Measurements from ENCODE around the gene TEX13C. TPM values are rescaled to one million over a fixed set of nuclear protein-coding genes. Genes with fewer than 3 reads are reported as not detected.

Gene TEX13C
- total and polyA plus RNA-seq, 2 experiments from 2014 or later, result 0.07 TPM; not detected in 1

- TF ChIP-seq ZNF114 (CRISPR knock-in tag; IDR thresholded peaks at IDR 0.05), result no peak
These were observed 8.2 kb downstream of the TEX13C start (continued) for GRCh38 chrX:125327891-125328290.

- no peaks in the 10 kb centered on the region for H3F3A ChIP-seq (replicated peaks; ENCODE audit: low read depth)
- no peaks in the 10 kb centered on the region for H3K27me3 ChIP-seq (ENCODE audit: insufficient read depth)
- no peaks in the 10 kb centered on the region for H3K79me2 ChIP-seq (replicated peaks; ENCODE audit: insufficient read depth)
- Mint-ChIP-seq H3K36me3 (ENCODE audit: low read depth) (no peaks in the 10 kb centered on the region; the same call in 2 of the 3 replicates), H3K4me1 (no peaks in the 10 kb centered on the region), H3K9me3 (no peaks in the 10 kb centered on the region), H3K27me3 (ENCODE audit: insufficient read depth, low read depth, poor library complexity) (no peaks in the 10 kb centered on the region), H3K4me3 (no peak overlapping the region), H3K27ac (no peak overlapping the region)
- H3K4me2 ChIP-seq, result no peak overlapping the region
- no peak overlapping the region for H3K4me3 ChIP-seq
- no peak overlapping the region for H2AFZ ChIP-seq
- H3K36me3 ChIP-seq (ENCODE audit: insufficient read depth), result no peaks in the 10 kb centered on the region
- H3K27ac ChIP-seq (ENCODE audit: low read depth), result no peak overlapping the region
- no peaks in the 10 kb centered on the region for H3K9me2 ChIP-seq (ENCODE audit: insufficient read depth)
- ATAC-seq (no peak), DNase-seq (ENCODE audit: low spot score) (no peak)
- TF ChIP-seq EZH2 (IDR thresholded peaks at IDR 0.05; ENCODE audit: low read depth, unreplicated experiment) (no peak), CTCF (conservative IDR thresholded peaks at IDR 0.05; ENCODE audit: low read depth in 2 of 2) (no peak), JUNB (IDR thresholded peaks at IDR 0.05; ENCODE audit: unreplicated experiment) (no peak)
- 0 out of 2 replicates have a peak, but pooled peaks cover 5% of the 10 kb centered on the region for H3K4me1 ChIP-seq (ENCODE audit: insufficient read depth)
- no peaks in the 10 kb centered on the region for H4K20me1 ChIP-seq (replicated peaks; ENCODE audit: insufficient read depth)
These were observed 13.9 kb downstream of the TEX13C start for GRCh38 chrX:125333583-125333982.

GRCh38 chrX:125340490-125340889 lies 20.8 kb downstream of the TEX13C start:
- H3K4me2 ChIP-seq, result no peak overlapping the region
- Mint-ChIP-seq H3K4me1 (no peaks in the 10 kb centered on the region), H3K36me3 (ENCODE audit: low read depth) (peaks cover 4% of the 10 kb centered on the region; the same call in 2 of the 3 replicates), H3K27ac (no peak overlapping the region), H3K4me3 (no peak overlapping the region), H3K9me3 (peaks cover 9% of the 10 kb centered on the region; the same call in 2 of the 3 replicates), H3K27me3 (ENCODE audit: insufficient read depth, low read depth, poor library complexity) (no peaks in the 10 kb centered on the region)
- H3K4me1 ChIP-seq (ENCODE audit: insufficient read depth), result no peaks in the 10 kb centered on the region
- no peak overlapping the region for H2AFZ ChIP-seq
- H3K9me2 ChIP-seq (ENCODE audit: insufficient read depth), result no peaks in the 10 kb centered on the region
- no peak overlapping the region for H3K27ac ChIP-seq (ENCODE audit: low read depth)
- no peak for ATAC-seq
- no peaks in the 10 kb centered on the region for H3K79me2 ChIP-seq (replicated peaks; ENCODE audit: insufficient read depth)
- no peak overlapping the region for H3K4me3 ChIP-seq
- H3K27me3 ChIP-seq (ENCODE audit: insufficient read depth), result no peaks in the 10 kb centered on the region
- DNase-seq (ENCODE audit: low spot score), result no peak
- no peaks in the 10 kb centered on the region for H4K20me1 ChIP-seq (replicated peaks; ENCODE audit: insufficient read depth)
- H3F3A ChIP-seq (replicated peaks; ENCODE audit: low read depth), result no peaks in the 10 kb centered on the region
- no peaks in the 10 kb centered on the region for H3K36me3 ChIP-seq (ENCODE audit: insufficient read depth)
- TF ChIP-seq, protein P1, sequence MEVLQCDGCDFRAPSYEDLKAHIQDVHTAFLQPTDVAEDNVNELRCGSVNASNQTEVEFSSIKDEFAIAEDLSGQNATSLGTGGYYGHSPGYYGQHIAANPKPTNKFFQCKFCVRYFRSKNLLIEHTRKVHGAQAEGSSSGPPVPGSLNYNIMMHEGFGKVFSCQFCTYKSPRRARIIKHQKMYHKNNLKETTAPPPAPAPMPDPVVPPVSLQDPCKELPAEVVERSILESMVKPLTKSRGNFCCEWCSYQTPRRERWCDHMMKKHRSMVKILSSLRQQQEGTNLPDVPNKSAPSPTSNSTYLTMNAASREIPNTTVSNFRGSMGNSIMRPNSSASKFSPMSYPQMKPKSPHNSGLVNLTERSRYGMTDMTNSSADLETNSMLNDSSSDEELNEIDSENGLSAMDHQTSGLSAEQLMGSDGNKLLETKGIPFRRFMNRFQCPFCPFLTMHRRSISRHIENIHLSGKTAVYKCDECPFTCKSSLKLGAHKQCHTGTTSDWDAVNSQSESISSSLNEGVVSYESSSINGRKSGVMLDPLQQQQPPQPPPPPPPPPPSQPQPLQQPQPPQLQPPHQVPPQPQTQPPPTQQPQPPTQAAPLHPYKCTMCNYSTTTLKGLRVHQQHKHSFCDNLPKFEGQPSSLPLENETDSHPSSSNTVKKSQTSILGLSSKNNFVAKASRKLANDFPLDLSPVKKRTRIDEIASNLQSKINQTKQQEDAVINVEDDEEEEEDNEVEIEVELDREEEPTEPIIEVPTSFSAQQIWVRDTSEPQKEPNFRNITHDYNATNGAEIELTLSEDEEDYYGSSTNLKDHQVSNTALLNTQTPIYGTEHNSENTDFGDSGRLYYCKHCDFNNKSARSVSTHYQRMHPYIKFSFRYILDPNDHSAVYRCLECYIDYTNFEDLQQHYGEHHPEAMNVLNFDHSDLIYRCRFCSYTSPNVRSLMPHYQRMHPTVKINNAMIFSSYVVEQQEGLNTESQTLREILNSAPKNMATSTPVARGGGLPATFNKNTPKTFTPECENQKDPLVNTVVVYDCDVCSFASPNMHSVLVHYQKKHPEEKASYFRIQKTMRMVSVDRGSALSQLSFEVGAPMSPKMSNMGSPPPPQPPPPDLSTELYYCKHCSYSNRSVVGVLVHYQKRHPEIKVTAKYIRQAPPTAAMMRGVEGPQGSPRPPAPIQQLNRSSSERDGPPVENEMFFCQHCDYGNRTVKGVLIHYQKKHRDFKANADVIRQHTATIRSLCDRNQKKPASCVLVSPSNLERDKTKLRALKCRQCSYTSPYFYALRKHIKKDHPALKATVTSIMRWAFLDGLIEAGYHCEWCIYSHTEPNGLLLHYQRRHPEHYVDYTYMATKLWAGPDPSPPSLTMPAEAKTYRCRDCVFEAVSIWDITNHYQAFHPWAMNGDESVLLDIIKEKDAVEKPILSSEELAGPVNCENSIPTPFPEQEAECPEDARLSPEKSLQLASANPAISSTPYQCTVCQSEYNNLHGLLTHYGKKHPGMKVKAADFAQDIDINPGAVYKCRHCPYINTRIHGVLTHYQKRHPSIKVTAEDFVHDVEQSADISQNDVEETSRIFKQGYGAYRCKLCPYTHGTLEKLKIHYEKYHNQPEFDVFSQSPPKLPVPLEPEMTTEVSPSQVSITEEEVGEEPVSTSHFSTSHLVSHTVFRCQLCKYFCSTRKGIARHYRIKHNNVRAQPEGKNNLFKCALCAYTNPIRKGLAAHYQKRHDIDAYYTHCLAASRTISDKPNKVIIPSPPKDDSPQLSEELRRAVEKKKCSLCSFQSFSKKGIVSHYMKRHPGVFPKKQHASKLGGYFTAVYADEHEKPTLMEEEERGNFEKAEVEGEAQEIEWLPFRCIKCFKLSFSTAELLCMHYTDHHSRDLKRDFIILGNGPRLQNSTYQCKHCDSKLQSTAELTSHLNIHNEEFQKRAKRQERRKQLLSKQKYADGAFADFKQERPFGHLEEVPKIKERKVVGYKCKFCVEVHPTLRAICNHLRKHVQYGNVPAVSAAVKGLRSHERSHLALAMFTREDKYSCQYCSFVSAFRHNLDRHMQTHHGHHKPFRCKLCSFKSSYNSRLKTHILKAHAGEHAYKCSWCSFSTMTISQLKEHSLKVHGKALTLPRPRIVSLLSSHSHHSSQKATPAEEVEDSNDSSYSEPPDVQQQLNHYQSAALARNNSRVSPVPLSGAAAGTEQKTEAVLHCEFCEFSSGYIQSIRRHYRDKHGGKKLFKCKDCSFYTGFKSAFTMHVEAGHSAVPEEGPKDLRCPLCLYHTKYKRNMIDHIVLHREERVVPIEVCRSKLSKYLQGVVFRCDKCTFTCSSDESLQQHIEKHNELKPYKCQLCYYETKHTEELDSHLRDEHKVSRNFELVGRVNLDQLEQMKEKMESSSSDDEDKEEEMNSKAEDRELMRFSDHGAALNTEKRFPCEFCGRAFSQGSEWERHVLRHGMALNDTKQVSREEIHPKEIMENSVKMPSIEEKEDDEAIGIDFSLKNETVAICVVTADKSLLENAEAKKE (CRISPR knock-in tag; IDR thresholded peaks at IDR 0.05), result no peak
- TF ChIP-seq CREB1 (CRISPR knock-in tag; IDR thresholded peaks at IDR 0.05; ENCODE audit: low read depth) (no peak), CTCF (conservative IDR thresholded peaks at IDR 0.05; ENCODE audit: low read depth in 2 of 2) (no peak)
